Endothelial cell of umbilical vein (primary cell): ENCODE measurements around the gene PGP. TPM values are rescaled to one million over a fixed set of nuclear protein-coding genes. Genes with fewer than 3 reads are reported as not detected.

Experiments used
- polyA plus RNA-seq, 4 experiments: library from polyadenylated mRNA; depleted of rRNA in 3 of 4; stranded (reverse) in 3 of 4; unstranded in 1 of 4; fragments of >200 nt; gene quantifications; 2 replicates each; pipeline versions ENCODE4 v1.2.1 to v1.2.3, GENCODE V29; 2011 to 2012; ENCODE audit warnings: missing spikeins in 1 of 4
- total RNA-seq: library from RNA; stranded (reverse); gene quantifications from 2 replicates; pipeline ENCODE4 v1.2.3, GENCODE V29; 2021

PGP gene
- total and polyA plus RNA-seq, 2 donors (not counting 3 experiments of a cell fraction or from before 2014, with no cell fraction given): 28.5 to 29.6 TPM

Other genes with a start within 250 kb of the PGP start
- not detected in 2 replicates for gene RNF151, start 248.0 kb downstream of the PGP start, total RNA-seq
- not detected in 2 replicates for gene RNF151, start 248.0 kb downstream of the PGP start, polyA plus RNA-seq
- gene TBL3, start 242.8 kb downstream of the PGP start, total RNA-seq: 42.2 and 42.3 TPM in 2 replicates
- 77.1 and 80.6 TPM in 2 replicates for gene TBL3, start 242.8 kb downstream of the PGP start, polyA plus RNA-seq
- 0.60 TPM in 1 of 2 replicates, not detected in the other for gene NOXO1, start 233.4 kb downstream of the PGP start, total RNA-seq
- 0.37 and 0.40 TPM in 2 replicates for gene NOXO1, start 233.4 kb downstream of the PGP start, polyA plus RNA-seq
- gene GFER, start 230.6 kb downstream of the PGP start, total RNA-seq: 29.9 and 30.5 TPM in 2 replicates
- 13.7 and 26.0 TPM in 2 replicates for gene GFER, start 230.6 kb downstream of the PGP start, polyA plus RNA-seq
- gene SYNGR3, start 224.9 kb downstream of the PGP start, total RNA-seq: 0.81 and 0.95 TPM in 2 replicates
- gene SYNGR3, start 224.9 kb downstream of the PGP start, polyA plus RNA-seq: 1.4 and 2.6 TPM in 2 replicates
- gene ZNF598, start 205.0 kb downstream of the PGP start, total RNA-seq: 60.5 and 67.0 TPM in 2 replicates
- 43.3 TPM in 2 replicates for gene ZNF598, start 205.0 kb downstream of the PGP start, polyA plus RNA-seq
- gene NPW, start 195.1 kb downstream of the PGP start, total RNA-seq: 3.3 and 3.9 TPM in 2 replicates
- 0.84 and 1.8 TPM in 2 replicates for gene NPW, start 195.1 kb downstream of the PGP start, polyA plus RNA-seq
- gene NHERF2, start 187.9 kb downstream of the PGP start, total RNA-seq: 71.2 and 77.7 TPM in 2 replicates
- 65.2 and 84.5 TPM in 2 replicates for gene NHERF2, start 187.9 kb downstream of the PGP start, polyA plus RNA-seq
- 35.3 and 39.8 TPM in 2 replicates for gene NTHL1, start 167.0 kb downstream of the PGP start, total RNA-seq
- 65.8 and 77.9 TPM in 2 replicates for gene NTHL1, start 167.0 kb downstream of the PGP start, polyA plus RNA-seq
- 144 TPM in 2 replicates for gene TSC2, start 166.9 kb downstream of the PGP start, total RNA-seq
- 87.9 and 116 TPM in 2 replicates for gene TSC2, start 166.9 kb downstream of the PGP start, polyA plus RNA-seq
- gene PKD1, start 78.9 kb downstream of the PGP start, total RNA-seq: 92.1 and 102 TPM in 2 replicates
- 52.5 and 62.3 TPM in 2 replicates for gene PKD1, start 78.9 kb downstream of the PGP start, polyA plus RNA-seq
- 0.91 and 1.6 TPM in 2 replicates for gene RAB26, start 66.2 kb downstream of the PGP start, total RNA-seq
- 2.0 and 3.1 TPM in 2 replicates for gene RAB26, start 66.2 kb downstream of the PGP start, polyA plus RNA-seq
- 141 and 159 TPM in 2 replicates for gene TRAF7, start 59.1 kb downstream of the PGP start, total RNA-seq
- gene TRAF7, start 59.1 kb downstream of the PGP start, polyA plus RNA-seq: 175 and 191 TPM in 2 replicates
- gene CASKIN1, start 18.2 kb downstream of the PGP start, total RNA-seq: 0.35 and 0.58 TPM in 2 replicates
- 0.10 and 0.11 TPM in 2 replicates for gene CASKIN1, start 18.2 kb downstream of the PGP start, polyA plus RNA-seq
- gene MLST8, start 9.4 kb downstream of the PGP start, total RNA-seq: 36.9 and 37.0 TPM in 2 replicates
- gene MLST8, start 9.4 kb downstream of the PGP start, polyA plus RNA-seq: 129 and 181 TPM in 2 replicates
- gene BRICD5, start 4.0 kb downstream of the PGP start, total RNA-seq: 8.4 and 10.2 TPM in 2 replicates
- 5.6 and 9.3 TPM in 2 replicates for gene BRICD5, start 4.0 kb downstream of the PGP start, polyA plus RNA-seq
- gene E4F1, start 8.8 kb upstream of the PGP start, total RNA-seq: 31.9 and 32.7 TPM in 2 replicates
- gene E4F1, start 8.8 kb upstream of the PGP start, polyA plus RNA-seq: 28.6 and 40.8 TPM in 2 replicates
- 1.0 and 1.2 TPM in 2 replicates for gene DNASE1L2, start 21.6 kb upstream of the PGP start, total RNA-seq
- 0.57 and 1.3 TPM in 2 replicates for gene DNASE1L2, start 21.6 kb upstream of the PGP start, polyA plus RNA-seq
- gene ECI1, start 36.7 kb upstream of the PGP start, total RNA-seq: 43.6 and 45.8 TPM in 2 replicates
- 48.3 and 57.3 TPM in 2 replicates for gene ECI1, start 36.7 kb upstream of the PGP start, polyA plus RNA-seq
- gene RNPS1, start 53.3 kb upstream of the PGP start, total RNA-seq: 204 and 209 TPM in 2 replicates
- gene RNPS1, start 53.3 kb upstream of the PGP start, polyA plus RNA-seq: 206 and 255 TPM in 2 replicates
- gene ABCA3, start 125.9 kb upstream of the PGP start, total RNA-seq: 25.5 and 36.0 TPM in 2 replicates
- 13.5 and 16.7 TPM in 2 replicates for gene ABCA3, start 125.9 kb upstream of the PGP start, polyA plus RNA-seq
- gene CCNF, start 214.6 kb upstream of the PGP start, total RNA-seq: 46.6 and 48.9 TPM in 2 replicates
- 12.8 and 13.9 TPM in 2 replicates for gene CCNF, start 214.6 kb upstream of the PGP start, polyA plus RNA-seq
- 12.7 and 15.2 TPM in 2 replicates for gene TEDC2, start 245.3 kb upstream of the PGP start, total RNA-seq
- gene TEDC2, start 245.3 kb upstream of the PGP start, polyA plus RNA-seq: 7.6 and 8.8 TPM in 2 replicates